H9 (cell line): ENCODE data around the gene KCNJ16. TPM values are rescaled to one million over a fixed set of nuclear protein-coding genes. Genes with fewer than 3 reads are reported as not detected.
A peak's percentile ranks its signal among the peaks of the same experiment; 100 is the strongest.

Source experiments
- DNase-seq: peaks from one replicate; pipeline ENCODE4 v3.0.0-alpha.2; 2017
- H2AFZ ChIP-seq: one replicate; pipeline ENCODE4 v1.6.1; 2013; ENCODE audit warnings: mild to moderate bottlenecking, low read length, control low read depth, moderate library complexity
- H2AK5ac ChIP-seq: 2 replicates; pipeline ENCODE4 v1.6.1; 2013; ENCODE audit warnings: low read length, control low read depth, mixed read lengths; ENCODE audit not compliant: insufficient read length
- H2BK120ac ChIP-seq: one replicate; pipeline ENCODE4 v1.6.1; 2013; ENCODE audit warnings: low read depth, mild to moderate bottlenecking, low read length, control low read depth, inconsistent platforms; ENCODE audit not compliant: poor library complexity, severe bottlenecking
- H2BK12ac ChIP-seq: 2 replicates; pipeline ENCODE4 v1.6.1; 2013; ENCODE audit warnings: low read length, control low read depth, mixed read lengths, low read depth; ENCODE audit not compliant: insufficient read length
- H2BK15ac ChIP-seq: 2 replicates; pipeline ENCODE4 v1.6.1; 2013; ENCODE audit warnings: low read depth, low read length, control low read depth
- H2BK20ac ChIP-seq: one replicate; pipeline ENCODE4 v1.6.1; 2013; ENCODE audit warnings: low read depth, mild to moderate bottlenecking, low read length, control low read depth, inconsistent platforms; ENCODE audit not compliant: poor library complexity, severe bottlenecking
- H2BK5ac ChIP-seq: 2 replicates; pipeline ENCODE4 v1.6.1; 2013; ENCODE audit warnings: low read length, control low read depth, mixed read lengths; ENCODE audit not compliant: insufficient read length
- H3K14ac ChIP-seq: 2 replicates; pipeline ENCODE4 v1.6.1; 2013; ENCODE audit warnings: low read length, control low read depth; ENCODE audit not compliant: insufficient read depth
- H3K18ac ChIP-seq: 2 replicates; pipeline ENCODE4 v1.6.1; 2013; ENCODE audit warnings: low read depth, mild to moderate bottlenecking, mixed read lengths, low read length, control low read depth; ENCODE audit not compliant: insufficient read length
- H3K23ac ChIP-seq: 2 replicates; pipeline ENCODE4 v1.6.1; 2013; ENCODE audit warnings: low read length, control low read depth, mixed read lengths, low read depth; ENCODE audit not compliant: insufficient read length
- H3K23me2 ChIP-seq: 2 replicates; pipeline ENCODE4 v1.6.1; 2013; ENCODE audit warnings: low read depth, mild to moderate bottlenecking, mixed read lengths, low read length, control low read depth; ENCODE audit not compliant: insufficient read length, poor library complexity, severe bottlenecking
- H3K27ac ChIP-seq: 2 replicates; pipeline ENCODE4 v1.5.1; 2013; ENCODE audit warnings: low read length, control low read depth, mixed read lengths, low read depth; ENCODE audit not compliant: insufficient read length
- H3K27me3 ChIP-seq: 2 replicates; pipeline ENCODE4 v1.6.1; 2013; ENCODE audit warnings: low read length, control low read depth, inconsistent platforms; ENCODE audit not compliant: insufficient read depth
- H3K4ac ChIP-seq: 2 replicates; pipeline ENCODE4 v1.6.1; 2013; ENCODE audit warnings: low read depth, mild to moderate bottlenecking, control low read depth, inconsistent platforms, low read length, moderate library complexity
- H3K4me1 ChIP-seq: 2 replicates; pipeline ENCODE4 v1.6.1; 2013; ENCODE audit warnings: low read length, control low read depth, inconsistent platforms; ENCODE audit not compliant: insufficient read depth
- H3K4me2 ChIP-seq: 2 replicates; pipeline ENCODE4 v1.6.1; 2013; ENCODE audit warnings: low read length, control low read depth, mixed read lengths; ENCODE audit not compliant: insufficient read length, insufficient read depth
- H3K56ac ChIP-seq: 2 replicates; pipeline ENCODE4 v1.6.1; 2013; ENCODE audit warnings: low read depth, mild to moderate bottlenecking, mixed read lengths, low read length, control low read depth; ENCODE audit not compliant: insufficient read length
- H3K79me1 ChIP-seq: 2 replicates; pipeline ENCODE4 v1.6.1; 2013; ENCODE audit warnings: low read depth, mild to moderate bottlenecking, moderate library complexity, low read length, control low read depth, inconsistent platforms; ENCODE audit not compliant: insufficient read depth, poor library complexity, severe bottlenecking
- H3K79me2 ChIP-seq: 2 replicates; pipeline ENCODE4 v1.6.1; 2013; ENCODE audit warnings: low read length, control low read depth, inconsistent platforms; ENCODE audit not compliant: insufficient read depth
- H3K9ac ChIP-seq: 2 replicates; pipeline ENCODE4 v1.6.1; 2013; ENCODE audit warnings: low read length, control low read depth, mixed read lengths; ENCODE audit not compliant: insufficient read length; ENCODE audit errors: extremely low read depth
- H3K9me3 ChIP-seq: one replicate; pipeline ENCODE4 v1.6.1; 2013; ENCODE audit warnings: low read depth, low read length, inconsistent platforms; ENCODE audit not compliant: control insufficient read depth
- H3T11ph ChIP-seq: one replicate; pipeline ENCODE4 v1.6.1; 2013; ENCODE audit warnings: mild to moderate bottlenecking, low read length, control low read depth, inconsistent platforms
- H4K20me1 ChIP-seq: one replicate; pipeline ENCODE4 v1.6.1; 2013; ENCODE audit not compliant: control insufficient read depth, insufficient read length, insufficient read depth
- H4K5ac ChIP-seq: 2 replicates; pipeline ENCODE4 v1.6.1; 2013; ENCODE audit warnings: low read depth, mild to moderate bottlenecking, mixed read lengths, low read length, control low read depth; ENCODE audit not compliant: insufficient read length
- H4K8ac ChIP-seq: replicated peaks from 2 replicates; pipeline ENCODE4 v1.6.1; 2013; ENCODE audit warnings: low read length, control low read depth, mixed read lengths, low read depth; ENCODE audit not compliant: insufficient read length
- H4K91ac ChIP-seq: 2 replicates; pipeline ENCODE4 v1.6.1; 2013; ENCODE audit warnings: low read depth, mild to moderate bottlenecking, moderate library complexity, mixed read lengths, low read length, control low read depth; ENCODE audit not compliant: insufficient read length
- H3K27ac Mint-ChIP-seq, 3 experiments: 2 replicates in 2 of 3; 3 replicates in 1 of 3; pipeline ENCODE4 v1.8.0; 2020 to 2021; ENCODE audit warnings: mixed read lengths in 3 of 3, mild to moderate bottlenecking in 1 of 3, moderate library complexity in 1 of 3
- H3K27me3 Mint-ChIP-seq: 2 replicates; pipeline ENCODE4 v1.8.0; 2021; ENCODE audit warnings: low read depth, mild to moderate bottlenecking, moderate library complexity, mixed read lengths
- H3K36me3 Mint-ChIP-seq, 3 experiments: 2 replicates in 2 of 3; 3 replicates in 1 of 3; pipeline ENCODE4 v1.8.0; 2020 to 2021; ENCODE audit warnings: low read depth in 3 of 3, mixed read lengths in 3 of 3; ENCODE audit not compliant: insufficient read depth in 1 of 3
- H3K4me1 Mint-ChIP-seq, 2 experiments: 2 replicates each; pipeline ENCODE4 v1.8.0; 2020; ENCODE audit warnings: mixed read lengths in 2 of 2
- H3K4me3 Mint-ChIP-seq, 2 experiments: 2 replicates in 1 of 2; 3 replicates in 1 of 2; pipeline ENCODE4 v1.8.0; 2020 to 2021; ENCODE audit warnings: mild to moderate bottlenecking in 2 of 2, mixed read lengths in 2 of 2, moderate library complexity in 1 of 2
- H3K9me3 Mint-ChIP-seq, 2 experiments: 2 replicates in 1 of 2; 3 replicates in 1 of 2; pipeline ENCODE4 v1.8.0; 2020; ENCODE audit warnings: mild to moderate bottlenecking in 2 of 2, mixed read lengths in 2 of 2, moderate library complexity in 1 of 2
- WGBS: extraction: QIAGEN DNeasy Blood & Tissue Kit; methylation state at CpG from one replicate; pipeline ENCODE4 v1.1.7; 2013; ENCODE audit warnings: missing lambda C conversion rate, low lambda C conversion rate, mixed read lengths; ENCODE audit not compliant: insufficient read length; ENCODE audit errors: extremely low coverage; 5-methylcytosine and 5-hydroxymethylcytosine counted together
- total RNA-seq: library from RNA; stranded (reverse); gene quantifications from 2 replicates; pipeline ENCODE4 v1.2.1, GENCODE V29; 2021
- TF ChIP-seq, protein P1 (sequence below): fragments of 200-600 bp; sonication (generic); conservative IDR thresholded peaks from 3 replicates; pipeline ENCODE4 v1.8.0; 2021; ENCODE audit warnings: antibody characterized with exemption, mild to moderate bottlenecking

The KCNJ16 gene
- total RNA-seq, 1 experiment from 2014 or later = not detected

DNA sequence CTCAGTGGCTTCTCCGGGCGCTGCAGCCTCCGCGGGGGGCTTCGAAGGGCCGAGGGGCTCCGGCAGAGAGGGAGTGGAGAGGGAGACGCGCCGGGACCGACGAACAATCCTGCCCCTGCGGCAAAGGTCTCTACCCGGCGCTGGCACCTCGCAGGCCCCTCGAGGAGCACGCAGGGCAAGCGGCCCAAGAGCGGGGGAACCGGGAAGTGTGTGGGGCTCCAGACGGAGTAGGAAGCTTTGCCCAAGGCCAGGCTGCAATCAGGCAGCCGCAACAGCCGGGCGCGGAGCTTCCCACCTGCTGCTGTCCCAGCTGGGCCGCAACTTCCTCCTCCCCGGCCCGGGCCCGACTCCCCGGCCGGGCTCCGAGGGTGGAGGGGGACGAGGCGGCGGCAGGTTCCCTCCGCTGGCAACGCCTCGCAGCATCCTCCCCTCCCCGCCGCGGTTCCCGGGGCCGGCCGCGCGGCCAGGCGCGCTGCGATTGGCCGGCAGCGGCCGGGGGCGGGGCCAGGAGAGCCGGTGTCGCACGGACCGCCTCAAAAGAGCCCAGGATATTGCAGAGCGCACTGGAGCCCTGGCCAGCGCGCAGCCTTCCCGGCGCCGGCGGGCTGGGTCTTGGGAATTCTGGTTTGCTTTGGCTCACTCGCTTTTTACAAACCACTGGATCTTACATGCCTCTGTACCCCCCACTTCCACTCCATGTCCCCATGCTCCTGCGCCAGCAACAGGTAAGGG is 94.1 kb downstream of the KCNJ16 start, which contains the start of gene KCNJ2:
TSS of gene KCNJ2 (plus strand) at position 556 of the 732 bp plus-strand sequence. CDS start 5,508 bp downstream, outside the sequence.
- Mint-ChIP-seq H3K27ac (no peak within 1 kb of the TSS; a peak in 1 of 7 replicates), H3K9me3 (no peaks in the 10 kb centered on the region), H3K36me3 (no peaks in the 10 kb centered on the region), H3K27me3 (peaks cover 46% of the 10 kb centered on the region), H3K4me3 (peak within 1 kb of the TSS; percentile 82 to 90), H3K4me1 (peaks cover 15 to 17% of the 10 kb centered on the region in 2 experiments)
- no peak within 1 kb of the TSS for H2AFZ ChIP-seq
- H2BK20ac ChIP-seq = no peak within 1 kb of the TSS
- no CpG with 5 or more reads among the region's 67 CpGs for WGBS
- H3K4me1 ChIP-seq = no peaks in the 10 kb centered on the region; the same call in 1 of the 2 replicates
- no peak within 1 kb of the TSS for H3K27ac ChIP-seq
- H3K27me3 ChIP-seq = peaks cover 5% of the 10 kb centered on the region; the same call in 1 of the 2 replicates
- no peak within 1 kb of the TSS for H2AK5ac ChIP-seq
- peak within 1 kb of the TSS; percentile 91 for H3K4me2 ChIP-seq
- H3K14ac ChIP-seq = no peak within 1 kb of the TSS
- H3K79me2 ChIP-seq = no peaks in the 10 kb centered on the region
- H3K9ac ChIP-seq = peak within 1 kb of the TSS; percentile 39
- H4K20me1 ChIP-seq = no peaks in the 10 kb centered on the region
- no peak within 1 kb of the TSS for H3K4ac ChIP-seq
- H3K23ac ChIP-seq = no peak within 1 kb of the TSS
- no peak within 1 kb of the TSS for H3K18ac ChIP-seq
- TF ChIP-seq, protein P1, sequence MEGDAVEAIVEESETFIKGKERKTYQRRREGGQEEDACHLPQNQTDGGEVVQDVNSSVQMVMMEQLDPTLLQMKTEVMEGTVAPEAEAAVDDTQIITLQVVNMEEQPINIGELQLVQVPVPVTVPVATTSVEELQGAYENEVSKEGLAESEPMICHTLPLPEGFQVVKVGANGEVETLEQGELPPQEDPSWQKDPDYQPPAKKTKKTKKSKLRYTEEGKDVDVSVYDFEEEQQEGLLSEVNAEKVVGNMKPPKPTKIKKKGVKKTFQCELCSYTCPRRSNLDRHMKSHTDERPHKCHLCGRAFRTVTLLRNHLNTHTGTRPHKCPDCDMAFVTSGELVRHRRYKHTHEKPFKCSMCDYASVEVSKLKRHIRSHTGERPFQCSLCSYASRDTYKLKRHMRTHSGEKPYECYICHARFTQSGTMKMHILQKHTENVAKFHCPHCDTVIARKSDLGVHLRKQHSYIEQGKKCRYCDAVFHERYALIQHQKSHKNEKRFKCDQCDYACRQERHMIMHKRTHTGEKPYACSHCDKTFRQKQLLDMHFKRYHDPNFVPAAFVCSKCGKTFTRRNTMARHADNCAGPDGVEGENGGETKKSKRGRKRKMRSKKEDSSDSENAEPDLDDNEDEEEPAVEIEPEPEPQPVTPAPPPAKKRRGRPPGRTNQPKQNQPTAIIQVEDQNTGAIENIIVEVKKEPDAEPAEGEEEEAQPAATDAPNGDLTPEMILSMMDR = no peak
- H4K5ac ChIP-seq = no peak within 1 kb of the TSS
- no peak within 1 kb of the TSS for H2BK120ac ChIP-seq
- H2BK15ac ChIP-seq = no peak within 1 kb of the TSS
- H3T11ph ChIP-seq = no peak within 1 kb of the TSS
- no peak within 1 kb of the TSS for H3K56ac ChIP-seq
- H3K79me1 ChIP-seq = no peaks in the 10 kb centered on the region
- peaks cover 17% of the 10 kb centered on the region for H3K23me2 ChIP-seq
- no peak within 1 kb of the TSS for H4K91ac ChIP-seq
- no peak within 1 kb of the TSS for H2BK12ac ChIP-seq
- H4K8ac ChIP-seq = no peak within 1 kb of the TSS
- peak; percentile 95 for DNase-seq
- H3K9me3 ChIP-seq = no peaks in the 10 kb centered on the region
- H2BK5ac ChIP-seq = no peak within 1 kb of the TSS
